GM12878 (cell line): ENCODE measurements around the gene NFAT5.

Experiments
- BMI1 ChIP-seq: fragments of 450-650 bp; IDR thresholded peaks from 2 replicates; pipeline ENCODE4 v1.6.1; 2016; ENCODE audit warnings: mild to moderate bottlenecking, moderate library complexity, borderline replicate concordance
- CREB1 ChIP-seq: IDR thresholded peaks from 2 replicates; pipeline ENCODE4 v1.6.1; 2012; ENCODE audit warnings: low read depth, mild to moderate bottlenecking, inconsistent platforms
- CREM ChIP-seq: IDR thresholded peaks from 2 replicates; pipeline ENCODE4 v1.6.1; 2014; ENCODE audit warnings: antibody characterized with exemption, low read depth
- E2F4 ChIP-seq: IDR thresholded peaks from 2 replicates; pipeline ENCODE4 v1.6.1; 2012; ENCODE audit warnings: low read depth, low read length, improper control_type of control experiment
- PKNOX1 ChIP-seq: fragments of 450-650 bp; IDR thresholded peaks from 2 replicates; pipeline ENCODE4 v1.6.1; 2016; ENCODE audit warnings: mild to moderate bottlenecking
- POLR2A ChIP-seq: IDR thresholded peaks from 2 replicates; pipeline ENCODE4 v1.6.1; 2011; ENCODE audit warnings: low read depth, mild to moderate bottlenecking, low read length
- SUZ12 ChIP-seq: fragments of 200-600 bp; sonication (generic); IDR thresholded peaks from one replicate; pipeline ENCODE4 v1.6.1; 2018; ENCODE audit warnings: antibody characterized with exemption, mild to moderate bottlenecking; ENCODE audit not compliant: unreplicated experiment
- TAF1 ChIP-seq: IDR thresholded peaks from 2 replicates; pipeline ENCODE4 v1.6.1; 2011; ENCODE audit warnings: mild to moderate bottlenecking, low read depth, low read length, borderline replicate concordance
- USF2 ChIP-seq: IDR thresholded peaks from 2 replicates; pipeline ENCODE4 v1.6.1; 2011; ENCODE audit warnings: low read depth, low read length, improper control_type of control experiment, borderline replicate concordance
- YY1 ChIP-seq: IDR thresholded peaks from 2 replicates; pipeline ENCODE4 v1.6.1; 2011; ENCODE audit warnings: low read depth, mild to moderate bottlenecking, low read length
- TF ChIP-seq, protein P1 (sequence below): IDR thresholded peaks from 2 replicates; pipeline ENCODE4 v1.6.1; 2012; ENCODE audit warnings: low read depth, low read length, improper control_type of control experiment
- TF ChIP-seq, protein P2 (sequence below), 3 experiments: IDR thresholded peaks in 2 of 3; conservative IDR thresholded peaks in 1 of 3; 2 replicates each; pipeline ENCODE4 v1.5.1; 2011; ENCODE audit warnings: low read depth in 3 of 3, low read length in 3 of 3, mild to moderate bottlenecking in 3 of 3, control low read depth in 2 of 3, moderate library complexity in 2 of 3, inconsistent platforms in 1 of 3, mixed read lengths in 1 of 3; ENCODE audit not compliant: control insufficient read depth in 2 of 3, insufficient read depth in 1 of 3; ENCODE audit errors: extremely low read depth in 1 of 3
- TF ChIP-seq, protein P3 (sequence below): fragments of 450-650 bp; IDR thresholded peaks from 2 replicates; pipeline ENCODE4 v1.6.1; 2014; ENCODE audit warnings: mild to moderate bottlenecking

DNA sequence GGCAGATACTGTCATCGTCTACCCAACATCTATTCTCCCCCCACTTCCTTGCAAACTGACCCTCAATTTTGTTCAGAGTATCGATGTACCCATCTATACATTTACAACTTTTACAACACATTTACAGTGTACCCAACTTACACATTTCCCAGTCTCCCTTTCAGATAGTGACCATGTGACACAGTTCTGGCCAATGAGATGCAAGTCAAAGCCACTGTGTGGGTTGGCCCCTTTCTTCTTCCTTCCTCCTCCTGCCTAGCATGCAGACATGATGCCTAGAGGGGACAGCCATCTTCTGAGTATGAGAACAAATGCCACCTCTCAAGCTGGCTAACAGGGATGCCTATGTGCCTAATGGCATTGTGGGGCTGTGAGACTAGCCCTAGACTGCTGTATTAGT lies 11.3 kb upstream of the NFAT5 start:
- no peak for TF ChIP-seq POLR2A
- TF ChIP-seq, protein P1, sequence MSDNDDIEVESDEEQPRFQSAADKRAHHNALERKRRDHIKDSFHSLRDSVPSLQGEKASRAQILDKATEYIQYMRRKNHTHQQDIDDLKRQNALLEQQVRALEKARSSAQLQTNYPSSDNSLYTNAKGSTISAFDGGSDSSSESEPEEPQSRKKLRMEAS, result no peak
- TF ChIP-seq CREB1, result no peak
- TF ChIP-seq, protein P2, sequence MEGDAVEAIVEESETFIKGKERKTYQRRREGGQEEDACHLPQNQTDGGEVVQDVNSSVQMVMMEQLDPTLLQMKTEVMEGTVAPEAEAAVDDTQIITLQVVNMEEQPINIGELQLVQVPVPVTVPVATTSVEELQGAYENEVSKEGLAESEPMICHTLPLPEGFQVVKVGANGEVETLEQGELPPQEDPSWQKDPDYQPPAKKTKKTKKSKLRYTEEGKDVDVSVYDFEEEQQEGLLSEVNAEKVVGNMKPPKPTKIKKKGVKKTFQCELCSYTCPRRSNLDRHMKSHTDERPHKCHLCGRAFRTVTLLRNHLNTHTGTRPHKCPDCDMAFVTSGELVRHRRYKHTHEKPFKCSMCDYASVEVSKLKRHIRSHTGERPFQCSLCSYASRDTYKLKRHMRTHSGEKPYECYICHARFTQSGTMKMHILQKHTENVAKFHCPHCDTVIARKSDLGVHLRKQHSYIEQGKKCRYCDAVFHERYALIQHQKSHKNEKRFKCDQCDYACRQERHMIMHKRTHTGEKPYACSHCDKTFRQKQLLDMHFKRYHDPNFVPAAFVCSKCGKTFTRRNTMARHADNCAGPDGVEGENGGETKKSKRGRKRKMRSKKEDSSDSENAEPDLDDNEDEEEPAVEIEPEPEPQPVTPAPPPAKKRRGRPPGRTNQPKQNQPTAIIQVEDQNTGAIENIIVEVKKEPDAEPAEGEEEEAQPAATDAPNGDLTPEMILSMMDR (IDR thresholded peaks at IDR 0.05 in 2 of 3, conservative IDR thresholded peaks at IDR 0.05 in 1 of 3; ENCODE audit: control insufficient read depth in 2 of 3, extremely low read depth in 1 of 3, insufficient read depth in 1 of 3, low read depth in 3 of 3, low read length in 3 of 3), result no peak
- TF ChIP-seq USF2, result no peak
- TF ChIP-seq SUZ12, result no peak
- TF ChIP-seq, protein P3, sequence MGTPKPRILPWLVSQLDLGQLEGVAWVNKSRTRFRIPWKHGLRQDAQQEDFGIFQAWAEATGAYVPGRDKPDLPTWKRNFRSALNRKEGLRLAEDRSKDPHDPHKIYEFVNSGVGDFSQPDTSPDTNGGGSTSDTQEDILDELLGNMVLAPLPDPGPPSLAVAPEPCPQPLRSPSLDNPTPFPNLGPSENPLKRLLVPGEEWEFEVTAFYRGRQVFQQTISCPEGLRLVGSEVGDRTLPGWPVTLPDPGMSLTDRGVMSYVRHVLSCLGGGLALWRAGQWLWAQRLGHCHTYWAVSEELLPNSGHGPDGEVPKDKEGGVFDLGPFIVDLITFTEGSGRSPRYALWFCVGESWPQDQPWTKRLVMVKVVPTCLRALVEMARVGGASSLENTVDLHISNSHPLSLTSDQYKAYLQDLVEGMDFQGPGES, result no peak
- TF ChIP-seq PKNOX1, result no peak
- no peak for TF ChIP-seq TAF1
- no peak for TF ChIP-seq CREM
- no peak for TF ChIP-seq E2F4
- no peak for TF ChIP-seq BMI1
- TF ChIP-seq YY1, result no peak
